Aorta (tissue), 5 donors: ENCODE data around the gene LRP10. TPM values are rescaled to one million over a fixed set of nuclear protein-coding genes. Genes with fewer than 3 reads are reported as not detected.
A peak's percentile ranks its signal among the peaks of the same experiment; 100 is the strongest.
"Not testable (repeated sequence)": the region's sequence is repeated elsewhere in the genome, so short reads cannot be mapped to it uniquely, and the experiment has no call there.

Experiments used
- ATAC-seq: fragments of 200-7000 bp; cut with Tn5 transposase; one replicate; pipeline ENCODE4 v1.9.1; 2022; ENCODE audit warnings: moderate library complexity; ENCODE audit not compliant: low FRiP score
- DNase-seq, 2 donors: peaks; one replicate each; pipeline ENCODE4 v3.0.0-alpha.2; 2020
- H3K27ac ChIP-seq, 2 donors: one replicate each; pipeline ENCODE4 v1.5.1; 2013; ENCODE audit warnings: low read length in 2 of 2, mild to moderate bottlenecking in 2 of 2, moderate library complexity in 2 of 2, control low read depth in 1 of 2, inconsistent platforms in 1 of 2, low read depth in 1 of 2
- H3K27me3 ChIP-seq, 2 donors: one replicate each; pipeline ENCODE4 v1.6.1; 2013; ENCODE audit warnings: control low read depth in 1 of 2, low read length in 1 of 2, mild to moderate bottlenecking in 1 of 2, moderate library complexity in 1 of 2; ENCODE audit not compliant: insufficient read depth in 2 of 2, control insufficient read depth in 1 of 2
- H3K36me3 ChIP-seq, 2 donors: one replicate each; pipeline ENCODE4 v1.6.1; 2013; ENCODE audit warnings: control low read depth in 1 of 2, low read length in 1 of 2, mild to moderate bottlenecking in 1 of 2; ENCODE audit not compliant: insufficient read depth in 2 of 2, control insufficient read depth in 1 of 2
- H3K4me1 ChIP-seq, 2 donors: one replicate each; pipeline ENCODE4 v1.6.1; 2013; ENCODE audit warnings: low read length in 2 of 2, control low read depth in 1 of 2, mild to moderate bottlenecking in 1 of 2, moderate library complexity in 1 of 2; ENCODE audit not compliant: insufficient read depth in 2 of 2, control insufficient read depth in 1 of 2
- H3K4me3 ChIP-seq, 2 donors: one replicate each; pipeline ENCODE4 v1.5.1; 2013; ENCODE audit warnings: low read length in 2 of 2, control low read depth in 1 of 2, mild to moderate bottlenecking in 1 of 2
- H3K9me3 ChIP-seq: one replicate; pipeline ENCODE4 v1.6.1; 2013; ENCODE audit warnings: mild to moderate bottlenecking, low read length; ENCODE audit not compliant: control insufficient read depth
- WGBS, 2 donors: extraction: QIAGEN DNeasy Blood & Tissue Kit; methylation state at CpG; one replicate each; pipeline ENCODE4 v1.1.7; 2013; 5-methylcytosine and 5-hydroxymethylcytosine counted together
- intact Hi-C, 2 donors: fragments of 100-400 bp; cut with DNase I; formaldehyde crosslinking; loops; one replicate each; pipeline versions ENCODE4 v1.14.2 to v1.15.0; 2022
- polyA plus RNA-seq, 2 donors: library from polyadenylated mRNA; stranded (reverse); fragments of 200-250 nt; gene quantifications; one replicate each; pipeline ENCODE4 v1.2.3, GENCODE V29; 2013
- total RNA-seq, 2 donors: library from RNA; stranded (reverse); fragmentation: NEBNext Ultra II Directional; extraction: Animal tissue kit (Norgen Biotek cat#: 25700); gene quantifications; one replicate each; pipeline ENCODE4 v1.2.1, GENCODE V29; 2021
- donor health status: healthy with polysubstance abuse.
- donor health status: Bipolar disorder and iron deficiency.
- donor health status: DM: no; HTN: no; CAD: no.
- donor health status: DM: no; HTN: no; CAD: no.
- donor health status: DM: yes; HTN: yes; CAD: no.

The LRP10 gene
- total and polyA plus RNA-seq, 4 donors = 53.0 to 187 (median 147) TPM

DNA sequence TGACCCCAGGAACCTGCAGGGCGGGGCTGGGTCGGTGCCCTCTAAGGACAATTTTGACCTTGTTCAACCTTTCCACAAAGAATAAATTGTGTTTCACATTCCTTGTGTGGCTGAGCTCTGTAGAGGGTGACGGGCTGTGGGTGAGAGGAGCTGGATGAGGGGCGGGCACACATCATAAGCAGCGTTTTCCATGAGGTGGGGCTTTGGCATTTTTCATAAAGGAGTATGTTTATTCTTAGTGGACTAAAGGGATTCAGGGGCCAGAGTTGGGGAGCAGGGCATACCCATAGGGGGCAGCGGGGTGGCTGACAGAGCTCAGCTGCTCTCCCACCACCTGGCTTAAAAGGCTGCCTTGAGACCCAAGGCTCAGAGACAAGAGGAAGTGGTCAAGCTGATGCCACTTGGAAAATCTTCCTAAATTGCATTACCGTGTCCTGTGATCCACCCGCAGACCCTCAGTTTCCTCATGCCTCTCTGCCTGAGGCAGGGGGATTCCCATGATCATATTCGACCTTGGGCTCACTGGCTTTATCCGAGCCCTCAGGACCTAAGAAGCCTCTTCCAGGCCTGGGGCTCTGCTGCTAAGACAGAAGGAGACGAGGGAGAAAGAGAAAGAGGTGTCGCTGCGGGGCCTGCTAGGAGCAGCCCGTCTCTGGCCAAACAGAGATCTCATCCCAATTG lies 23.7 kb upstream of the LRP10 start:
- no peak for ATAC-seq
- no peaks in the 10 kb centered on the region for H3K9me3 ChIP-seq
- no peaks in the 10 kb centered on the region for H3K4me1 ChIP-seq
- WGBS, 2 donors = 12 to 13% methylated on average over 14 of the region's 14 CpGs
- H3K27ac ChIP-seq = peak overlapping the region; percentile 73 to 95
- intact Hi-C loops = no loop called here
- no peak overlapping the region for H3K4me3 ChIP-seq
- H3K36me3 ChIP-seq = peaks cover 0 to 14% of the 10 kb centered on the region in 2 donors
- peak; percentile 55 to 77 for DNase-seq
- no peaks in the 10 kb centered on the region for H3K27me3 ChIP-seq

DNA sequence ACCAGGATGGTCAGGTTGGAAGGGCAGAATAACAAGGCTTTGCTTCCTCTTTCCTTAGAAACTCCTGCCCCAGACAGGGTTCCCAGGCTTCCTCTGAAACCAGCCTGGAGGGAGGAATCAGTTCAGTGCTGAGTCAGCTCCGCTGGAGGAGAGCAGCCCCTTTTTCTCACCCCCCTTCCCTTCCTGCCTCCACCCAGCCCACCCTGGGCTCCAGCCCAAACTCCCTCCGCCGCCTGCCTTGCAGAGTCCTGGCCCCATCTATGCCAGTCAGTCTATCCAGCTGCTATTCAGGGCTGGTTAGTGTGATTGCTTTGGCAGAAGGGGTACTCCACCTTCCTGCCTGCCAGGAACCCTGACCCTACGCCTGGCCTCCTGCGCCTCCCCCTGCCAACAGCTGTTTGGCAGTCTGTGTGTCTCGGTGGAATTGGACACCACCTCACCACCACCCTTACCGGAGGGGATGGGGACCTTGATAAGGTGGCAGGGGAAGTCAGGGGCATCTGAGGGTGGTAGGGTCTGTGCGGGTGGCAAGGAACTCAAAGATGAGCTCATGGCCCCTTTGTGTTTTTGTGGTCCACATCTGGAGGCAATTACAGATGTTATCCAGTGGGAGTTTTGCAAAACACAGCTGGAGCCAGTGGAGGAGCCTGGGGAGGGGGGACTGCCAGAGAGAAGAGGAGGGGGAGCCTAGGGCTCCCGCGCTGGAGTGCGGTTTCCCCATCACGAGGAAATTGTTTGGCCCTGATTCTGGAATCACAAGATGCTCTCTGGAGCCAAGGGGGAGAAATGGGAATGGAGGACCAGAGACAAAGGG lies 23.0 kb upstream of the LRP10 start:
- 0 to 3% methylated on average over 12 of the region's 12 CpGs for WGBS, 2 donors
- no peaks in the 10 kb centered on the region for H3K4me1 ChIP-seq
- peaks cover 0 to 12% of the 10 kb centered on the region in 2 donors for H3K36me3 ChIP-seq
- H3K27ac ChIP-seq = peak overlapping the region; percentile 73 to 95
- H3K27me3 ChIP-seq = no peaks in the 10 kb centered on the region
- H3K9me3 ChIP-seq = no peaks in the 10 kb centered on the region
- ATAC-seq = peak; percentile 77
- intact Hi-C loops = no loop called here
- DNase-seq = peak; percentile 93
- no peak overlapping the region for H3K4me3 ChIP-seq

DNA sequence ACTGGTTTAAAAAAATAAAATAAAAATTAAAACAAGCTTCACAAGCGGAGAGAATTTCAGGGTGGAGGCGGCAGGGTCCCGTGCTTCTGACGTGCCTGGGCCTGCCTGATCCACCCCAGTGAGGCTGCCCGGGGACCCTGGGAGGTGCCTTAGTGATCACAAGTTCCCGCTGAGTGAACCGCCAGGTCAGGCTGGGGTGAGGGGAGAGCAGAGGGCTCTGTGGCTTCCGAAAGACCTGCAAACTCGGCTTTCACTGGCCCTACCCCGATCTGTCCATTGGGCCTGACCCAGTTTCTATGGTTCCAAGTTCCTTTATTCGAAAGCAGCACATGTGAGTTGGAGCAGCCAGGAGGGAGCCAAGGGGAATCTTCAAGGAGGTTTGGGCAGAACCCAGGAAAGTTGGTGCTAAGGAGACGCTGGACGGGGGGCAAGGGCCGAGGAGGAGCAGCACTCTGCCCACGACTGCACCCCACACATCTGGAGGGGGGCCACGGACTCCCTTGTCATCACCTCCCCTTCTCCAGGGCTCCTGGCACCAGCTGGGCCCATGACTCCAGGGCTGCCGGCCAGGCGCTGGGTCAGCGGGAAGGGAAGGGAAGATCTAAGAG lies 22.2 kb upstream of the LRP10 start:
- Histone ChIP-seq H3K27ac (peak overlapping the region; percentile 72 to 95), H3K36me3 (peaks cover 0 to 9% of the 10 kb centered on the region in 2 donors), H3K27me3 (no peaks in the 10 kb centered on the region), H3K9me3 (no peaks in the 10 kb centered on the region), H3K4me3 (no peak overlapping the region), H3K4me1 (no peaks in the 10 kb centered on the region)
- DNase-seq (peak; percentile 81 to 89), ATAC-seq (peak; percentile 52)
- 3 to 8% methylated on average over 19 of the region's 19 CpGs for WGBS, 2 donors
- intact Hi-C loops = no loop called here

DNA sequence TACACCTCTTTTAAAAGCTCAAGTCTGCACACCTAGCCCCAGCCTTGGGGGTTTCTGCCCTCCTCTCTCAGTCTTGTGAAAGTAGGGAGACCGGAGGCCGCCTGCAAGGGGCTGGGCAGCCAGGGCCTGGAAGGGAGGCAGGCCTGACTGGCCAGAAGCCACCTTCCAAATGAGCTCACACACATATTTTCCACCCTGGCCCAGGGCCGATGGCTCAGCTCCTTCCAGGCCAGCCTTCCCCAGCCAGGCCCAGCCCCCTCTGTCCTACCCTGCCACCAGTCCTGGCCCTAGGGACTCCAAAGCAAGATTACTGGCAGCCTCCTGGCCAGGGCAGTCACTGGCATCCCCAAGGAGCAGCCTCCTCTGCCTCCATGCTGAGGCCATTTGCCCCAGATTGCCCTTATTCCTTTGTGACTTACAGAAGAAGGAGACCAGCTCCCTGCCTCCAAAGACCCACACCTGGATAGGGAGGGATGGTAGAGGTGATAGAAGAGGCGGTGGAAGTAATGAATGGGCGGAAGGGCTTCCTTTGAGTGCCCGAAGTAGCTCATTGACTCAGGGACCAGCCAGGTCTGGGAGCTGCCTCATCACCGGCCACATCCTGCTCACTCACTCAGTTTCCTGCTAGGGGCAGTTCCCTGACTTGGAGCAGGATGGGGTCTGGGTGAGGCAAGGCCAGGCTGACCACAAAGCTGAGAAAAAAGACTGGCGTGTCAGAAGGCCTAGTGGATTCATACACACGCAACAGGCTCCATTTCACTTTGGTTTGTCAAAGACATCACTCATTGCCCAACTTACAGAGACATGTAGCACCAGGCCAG lies 20.4 kb upstream of the LRP10 start:
- Histone ChIP-seq H3K4me1 (no peaks in the 10 kb centered on the region), H3K9me3 (no peaks in the 10 kb centered on the region), H3K27me3 (no peaks in the 10 kb centered on the region), H3K27ac (peak overlapping the region; percentile 10 to 53), H3K4me3 (no peak overlapping the region), H3K36me3 (no peaks in the 10 kb centered on the region)
- intact Hi-C loops = loop anchor here in 1 of 2 donors (1.0 to 10.0 kb wide), 3 partner anchors 14 to 294 kb away; no protein-coding TSS in a partner anchor
- ATAC-seq = peak; percentile 82
- WGBS, 2 donors = 23 to 29% methylated on average over 9 of the region's 9 CpGs
- DNase-seq = peak; percentile 95 to 98

DNA sequence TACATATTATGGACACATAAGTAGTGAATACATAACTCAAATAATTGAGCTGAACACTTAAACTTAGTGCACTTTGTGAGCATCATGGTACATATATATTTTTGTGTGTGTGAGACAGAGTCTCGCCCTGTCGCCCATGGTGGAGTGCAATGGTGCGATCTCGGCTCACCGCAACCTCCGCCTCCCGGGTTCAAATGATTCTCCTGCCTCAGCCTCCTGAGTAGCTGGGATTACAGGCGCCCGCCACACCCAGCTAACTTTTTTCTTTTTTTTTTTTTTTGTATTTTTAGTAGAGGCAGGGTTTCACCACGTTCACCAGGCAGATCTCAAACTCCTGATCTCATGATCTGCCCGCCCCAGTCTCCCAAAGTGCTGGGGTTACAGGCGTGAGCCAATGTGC lies 19.4 kb upstream of the LRP10 start:
- H3K27ac ChIP-seq = peak overlapping the region in 1 of 2 donors; percentile 10

DNA sequence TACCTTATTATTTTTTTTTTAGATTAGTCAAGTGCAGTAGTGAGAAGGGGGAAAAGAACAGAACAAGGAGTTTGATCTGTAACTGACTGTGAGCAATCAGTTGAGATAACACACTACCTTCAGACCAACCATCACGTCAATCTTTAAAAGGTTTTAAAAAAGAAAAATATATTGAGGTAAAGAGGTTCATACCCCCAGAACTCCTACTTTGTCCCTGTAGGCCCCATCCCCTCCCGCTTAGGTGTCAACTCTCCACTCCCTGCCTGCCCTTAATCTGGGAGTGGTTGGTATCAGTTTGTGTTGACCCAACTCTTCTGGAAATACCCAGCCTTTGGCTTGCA lies 19.0 kb upstream of the LRP10 start:
- DNase-seq (no peak), ATAC-seq (no peak)
- Histone ChIP-seq H3K9me3 (no peaks in the 10 kb centered on the region), H3K4me3 (no peak overlapping the region), H3K27me3 (no peaks in the 10 kb centered on the region), H3K36me3 (no peaks in the 10 kb centered on the region), H3K4me1 (no peaks in the 10 kb centered on the region), H3K27ac (no peak overlapping the region)
- intact Hi-C loops = loop anchor here (2.0 to 10.0 kb wide), 5 partner anchors 16 to 295 kb away; partner anchors contain the start of gene MMP14 (in 1 of the 2)
- WGBS, 2 donors = 69 to 73% methylated on average over 2 of the region's 2 CpGs

More for the DNA sequence above, 19.4 kb upstream of the LRP10 start:
- H3K4me3 ChIP-seq, H3K9me3 ChIP-seq, DNase-seq, ATAC-seq, H3K36me3 ChIP-seq, H3K27me3 ChIP-seq, H3K4me1 ChIP-seq: not testable (repeated sequence)
- WGBS, 2 donors = 69 to 77% methylated on average over 10 to 12 of the region's 12 CpGs
- intact Hi-C loops = loop anchor here (2.0 to 10.0 kb wide), 5 partner anchors 15 to 295 kb away; partner anchors contain the start of gene MMP14 (in 1 of the 2)

DNA sequence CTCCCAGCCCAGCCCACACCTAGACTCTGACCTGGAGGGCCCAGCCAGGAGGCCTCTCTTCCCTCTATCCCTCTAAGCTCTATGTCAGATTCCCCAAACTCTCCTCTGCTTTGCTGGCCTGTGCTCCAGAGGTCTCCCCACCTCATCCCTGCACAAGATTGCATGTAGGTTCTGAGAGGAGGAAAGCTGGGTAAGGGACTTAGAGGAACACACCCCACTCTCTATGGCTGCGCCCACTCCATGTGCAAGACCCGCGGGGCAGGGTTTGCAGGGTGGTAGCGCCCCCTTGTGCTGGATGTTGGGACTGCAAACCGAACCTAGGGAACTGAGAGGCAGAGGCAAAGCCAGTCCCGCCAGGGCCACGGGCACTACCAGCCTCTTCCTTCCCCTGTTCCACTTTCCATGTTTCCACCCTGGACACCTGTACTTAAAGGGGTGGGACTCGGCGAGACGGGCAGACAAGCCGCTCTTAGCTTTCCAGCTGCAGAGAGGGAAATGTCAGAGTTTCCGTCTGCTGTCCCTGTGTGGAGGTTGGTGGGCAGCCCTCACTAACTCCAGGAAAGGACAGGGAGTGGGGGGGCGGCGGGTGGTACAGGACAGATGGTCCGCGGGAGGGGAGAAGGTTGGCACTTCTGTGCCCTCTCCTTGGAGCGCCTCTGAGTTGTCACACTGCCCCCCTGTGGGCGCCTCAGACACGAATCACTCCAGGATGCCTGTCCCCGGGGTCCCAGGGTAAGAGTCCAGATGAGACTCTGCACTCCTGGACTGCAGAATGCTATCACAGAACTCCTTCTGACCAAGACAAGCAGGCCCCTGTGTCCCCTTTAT lies 18.4 kb upstream of the LRP10 start:
- ATAC-seq (peak; percentile 76), DNase-seq (peak; percentile 92 to 98)
- Histone ChIP-seq H3K27me3 (no peaks in the 10 kb centered on the region), H3K36me3 (no peaks in the 10 kb centered on the region), H3K4me3 (no peak overlapping the region), H3K9me3 (no peaks in the 10 kb centered on the region), H3K4me1 (no peaks in the 10 kb centered on the region), H3K27ac (no peak overlapping the region)
- intact Hi-C loops = loop anchor here (1.0 to 10.0 kb wide), 6 partner anchors 16 to 296 kb away; partner anchors contain the start of gene MMP14 (in 1 of the 2)
- 1% methylated on average over 20 of the region's 20 CpGs for WGBS, 2 donors
